NCI-H748 treated with DMSO at 0.1 percent for 48 hours (cell line): ENCODE measurements around the gene WT1.

Experiments used
- DNase-seq: peaks from one replicate; lab custom pipeline; 2025; lab: John Stamatoyannopoulos, UW

WT1 gene

DNA sequence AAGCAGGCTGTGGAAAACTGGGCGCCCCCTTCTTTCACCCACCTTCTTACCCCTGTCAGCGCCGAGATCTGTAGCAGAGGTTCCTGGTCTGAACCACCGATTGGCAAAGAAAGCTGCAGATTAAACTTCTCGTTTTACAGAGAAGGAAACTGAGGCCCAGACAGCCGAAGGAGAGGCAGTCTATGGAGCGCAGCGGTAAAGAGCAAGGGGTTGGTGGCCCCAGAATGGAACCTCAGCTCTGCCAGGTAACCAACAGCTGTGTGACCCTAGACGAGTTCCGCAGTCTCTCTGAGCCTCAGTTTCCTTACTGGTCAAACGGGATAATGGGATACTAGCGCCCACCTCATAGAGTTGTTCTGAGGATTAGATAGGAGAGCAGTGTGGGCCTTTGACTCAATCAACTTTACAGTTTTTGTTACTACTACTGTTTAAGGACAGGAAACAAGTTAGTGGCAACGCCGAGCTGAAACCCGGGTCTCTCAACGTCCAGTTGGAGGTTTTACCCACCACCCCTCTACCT lies 3.1 kb upstream of the WT1 start:
- DNase-seq = no peak

DNA sequence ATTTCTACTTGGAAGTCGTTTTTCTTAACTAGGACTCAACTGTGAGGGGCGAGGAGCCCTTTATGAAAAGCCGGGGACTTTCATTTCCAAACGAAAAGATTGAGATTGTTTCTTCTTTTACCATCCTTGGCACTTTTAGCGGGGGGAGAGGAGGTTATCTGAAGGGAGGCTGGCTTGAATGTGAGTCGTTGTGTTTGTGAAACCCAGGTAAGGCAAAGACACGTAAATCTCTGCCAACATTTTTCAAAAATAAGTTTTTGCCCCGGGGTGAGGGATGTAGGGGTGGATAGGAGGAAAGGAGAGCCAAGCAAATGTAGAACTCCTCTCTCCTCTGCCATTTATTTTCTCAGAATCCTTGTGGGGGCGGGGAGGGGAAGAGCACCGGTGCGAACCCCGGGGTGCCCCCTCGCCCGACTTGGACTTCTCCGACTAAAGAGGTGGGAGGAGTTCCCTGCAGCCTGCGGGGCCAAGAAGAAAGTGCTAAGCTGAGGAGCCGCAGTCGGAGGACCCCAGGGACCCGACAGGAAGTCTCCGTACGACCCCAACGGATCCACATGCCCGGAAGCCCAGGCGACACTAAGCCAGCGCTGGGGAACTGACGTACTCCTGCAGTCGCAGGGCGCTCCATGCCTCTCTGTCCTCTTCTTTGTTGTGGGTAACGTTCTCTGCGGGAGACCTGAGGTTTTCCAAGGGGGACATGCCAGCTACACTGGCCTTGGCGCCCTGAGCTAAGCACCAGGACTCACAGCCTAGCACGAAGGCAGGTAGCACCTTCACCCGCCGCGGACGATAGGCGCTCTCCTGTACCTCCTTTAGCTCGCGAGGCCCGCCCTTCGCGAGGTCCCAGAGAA lies 2.4 kb upstream of the WT1 start:
- no peak for DNase-seq

DNA sequence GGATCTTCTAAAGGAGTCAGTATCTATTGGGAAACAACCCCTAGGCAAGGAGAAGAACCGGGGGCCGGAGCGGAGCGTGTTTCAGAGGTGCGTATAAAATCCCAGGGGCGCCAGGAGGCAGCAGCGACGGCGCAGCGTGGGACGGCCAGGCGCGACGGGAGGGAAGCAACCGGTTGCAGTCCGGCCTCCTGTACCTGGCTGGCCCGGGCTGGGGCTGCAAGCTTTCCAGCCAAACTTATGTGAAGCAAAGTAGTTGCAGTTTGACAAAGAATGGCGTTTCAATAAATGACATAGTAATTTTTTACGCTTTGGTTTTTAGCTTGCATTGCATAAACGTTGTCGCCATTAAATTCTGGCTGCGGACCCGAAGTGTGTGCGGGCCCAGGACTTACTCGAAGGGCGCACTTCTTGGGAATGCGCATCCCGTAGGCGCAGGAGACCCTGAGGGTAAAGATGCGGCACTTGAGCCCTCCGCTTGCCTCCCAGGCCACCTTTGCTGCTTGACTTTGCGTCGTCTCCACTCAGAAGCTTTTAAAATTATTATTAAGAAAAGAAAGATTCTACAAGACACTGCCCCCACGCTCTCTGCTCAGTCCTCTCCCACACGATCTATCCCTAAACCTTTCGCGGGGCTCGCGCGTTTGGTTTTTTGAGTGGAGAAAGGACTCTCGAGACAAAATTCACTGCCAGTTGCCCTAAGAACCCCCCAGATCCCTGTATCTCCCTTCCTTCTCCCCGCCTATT lies 1.6 kb upstream of the WT1 start:
- DNase-seq = no peak

DNA sequence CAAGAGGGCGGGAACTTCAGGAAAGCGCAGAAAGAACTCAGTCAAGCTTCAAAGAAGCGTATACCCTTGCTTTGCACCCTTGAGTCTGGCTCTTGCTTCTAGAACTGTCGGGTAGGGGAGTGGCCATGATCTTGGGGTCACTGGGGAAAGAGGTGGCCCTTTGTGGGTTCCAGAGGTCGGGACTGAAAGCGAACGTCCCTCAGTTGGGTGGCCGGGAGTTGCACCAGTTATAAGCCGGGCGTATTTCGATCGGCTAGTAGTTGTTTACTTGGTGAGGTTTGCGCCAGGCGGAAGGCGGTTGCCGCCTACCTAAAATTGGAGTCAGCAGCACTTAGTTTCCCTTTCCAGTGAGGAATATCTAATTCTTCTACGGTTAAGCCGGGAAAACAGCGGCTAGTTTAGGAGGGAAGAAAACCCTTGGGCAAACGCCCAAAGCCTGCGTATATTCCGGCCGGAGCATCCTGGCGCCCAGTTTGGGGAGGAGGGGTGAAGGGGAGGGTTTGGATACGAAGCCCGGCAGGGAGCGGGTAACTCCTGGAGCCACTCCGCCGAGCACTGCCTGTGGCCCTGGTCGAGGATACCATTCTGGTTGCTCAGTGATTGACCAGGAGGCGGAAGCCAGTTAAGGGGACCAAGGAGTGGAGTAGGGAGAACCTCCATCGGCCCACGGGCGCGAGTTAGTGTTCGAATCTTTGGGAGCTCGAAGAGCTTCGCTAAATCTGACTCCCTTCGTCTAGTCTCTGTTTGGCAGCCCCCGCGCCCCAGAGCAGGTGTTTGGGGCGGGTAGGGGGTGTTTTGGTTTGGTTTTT lies 807 bp upstream of the WT1 start:
- no peak for DNase-seq

DNA sequence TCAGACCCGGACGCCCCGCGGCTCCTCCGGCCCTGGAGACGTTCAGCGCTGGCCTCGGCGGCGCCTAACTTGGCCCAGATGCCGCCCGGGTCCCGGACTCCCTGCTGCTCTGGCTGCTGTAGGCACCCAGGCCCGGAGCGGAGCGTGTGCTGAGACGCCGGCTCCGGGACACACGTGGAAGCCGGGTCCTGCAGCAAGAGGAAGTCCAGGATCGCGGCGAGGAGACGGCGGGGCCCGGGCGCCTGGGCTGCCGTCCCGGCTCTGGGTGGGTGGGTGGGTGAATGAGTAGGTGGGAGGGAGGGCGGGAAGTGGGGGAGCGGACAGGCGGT lies 223 bp downstream of the WT1 start:
- DNase-seq = no peak

DNA sequence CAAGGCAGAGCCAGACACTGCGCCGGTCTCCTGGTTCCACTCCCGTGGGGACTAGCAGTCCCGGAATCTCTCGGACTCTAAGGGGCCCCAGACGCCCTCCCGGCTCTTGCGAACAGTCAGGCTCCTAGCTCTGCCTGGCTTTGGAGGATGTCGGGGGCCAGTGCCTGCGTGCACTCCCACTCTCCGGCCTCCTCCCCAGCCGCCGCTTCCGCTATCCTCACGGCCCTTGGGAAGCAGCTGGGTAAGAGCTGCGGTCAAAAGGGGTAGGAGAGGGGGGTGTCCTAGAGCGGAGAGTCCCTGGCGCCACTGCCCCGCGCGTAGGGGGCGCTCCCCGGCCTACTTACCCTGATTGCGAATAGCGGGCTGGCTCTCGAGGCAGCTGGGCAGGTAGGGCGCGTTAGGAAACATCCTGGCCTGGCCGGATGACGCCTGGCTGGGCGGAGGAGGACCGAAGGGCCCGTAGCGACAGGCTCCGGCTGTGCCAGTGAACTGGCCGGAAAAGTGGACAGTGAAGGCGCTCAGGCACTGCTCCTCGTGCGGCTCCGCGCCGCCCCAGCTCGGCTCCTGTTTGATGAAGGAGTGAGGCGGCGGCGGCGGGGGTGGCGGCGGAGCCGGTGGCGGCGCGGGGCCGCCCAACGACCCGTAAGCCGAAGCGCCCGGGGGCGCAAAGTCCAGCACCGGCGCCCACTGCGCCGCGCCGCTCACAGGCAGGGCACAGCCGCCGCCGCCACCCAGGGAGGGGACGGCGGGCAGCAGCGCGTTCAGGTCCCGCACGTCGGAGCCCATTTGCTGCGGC lies 785 bp downstream of the WT1 start:
- DNase-seq = no peak

DNA sequence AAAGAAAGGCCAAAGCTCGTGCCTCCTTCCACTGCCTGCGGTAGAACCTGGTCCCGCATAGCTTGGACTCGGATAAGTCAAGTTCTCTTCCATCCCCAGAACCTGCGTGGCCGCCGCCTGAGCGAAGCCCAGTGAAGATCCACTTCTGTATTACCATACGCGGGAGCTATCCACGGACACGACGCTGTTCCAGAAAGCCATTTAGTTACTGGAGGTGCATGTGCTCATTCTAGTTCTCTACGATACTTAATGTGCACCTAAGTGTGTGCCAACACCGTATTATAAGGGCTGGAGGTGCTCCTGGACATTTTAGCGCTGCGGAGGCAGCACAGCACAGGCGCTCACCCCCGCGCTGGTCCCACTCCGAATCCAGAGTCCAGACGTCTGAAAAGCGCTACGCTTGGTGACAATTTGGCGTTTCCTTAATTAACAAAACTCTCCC lies 1.4 kb downstream of the WT1 start:
- DNase-seq = no peak

DNA sequence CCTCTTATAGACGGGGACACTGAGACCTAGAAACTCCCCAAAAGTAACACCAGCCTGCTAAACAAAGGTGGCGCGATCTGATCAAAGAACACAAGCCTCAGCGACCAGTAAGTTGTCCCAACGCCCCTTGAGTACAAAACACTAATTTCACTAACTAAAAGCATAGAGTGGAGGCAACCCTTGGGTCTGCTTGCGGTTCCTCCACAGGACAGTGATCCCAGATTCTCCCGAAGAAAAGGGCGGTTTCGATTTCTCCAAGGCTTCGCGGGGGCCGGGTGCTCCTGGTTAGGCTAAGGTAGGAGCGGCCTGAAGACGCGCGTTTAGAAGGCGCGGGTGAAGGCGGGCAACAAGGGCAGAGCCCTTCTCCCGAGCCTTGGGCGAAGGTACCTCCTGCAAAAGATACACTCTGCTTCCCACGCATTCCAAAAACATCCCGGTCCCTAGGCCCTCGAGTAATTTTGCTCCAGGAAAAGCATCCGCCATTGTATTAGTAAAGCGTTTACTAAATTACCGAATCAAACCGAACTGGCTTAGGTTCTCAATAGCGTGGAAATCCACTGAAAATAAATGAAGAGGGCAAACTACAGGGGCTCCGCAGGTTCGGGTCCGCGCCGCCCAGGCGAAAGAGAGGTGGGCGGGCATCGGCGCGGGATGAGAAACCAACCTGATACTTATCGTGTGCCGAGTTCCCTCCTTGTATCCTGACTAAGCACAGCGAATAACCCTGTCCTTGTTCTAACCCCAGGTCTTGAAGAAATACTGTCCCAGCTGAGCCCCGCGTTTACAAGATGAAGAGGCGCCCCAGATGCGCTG lies 2.0 kb downstream of the WT1 start:
- no peak for DNase-seq

DNA sequence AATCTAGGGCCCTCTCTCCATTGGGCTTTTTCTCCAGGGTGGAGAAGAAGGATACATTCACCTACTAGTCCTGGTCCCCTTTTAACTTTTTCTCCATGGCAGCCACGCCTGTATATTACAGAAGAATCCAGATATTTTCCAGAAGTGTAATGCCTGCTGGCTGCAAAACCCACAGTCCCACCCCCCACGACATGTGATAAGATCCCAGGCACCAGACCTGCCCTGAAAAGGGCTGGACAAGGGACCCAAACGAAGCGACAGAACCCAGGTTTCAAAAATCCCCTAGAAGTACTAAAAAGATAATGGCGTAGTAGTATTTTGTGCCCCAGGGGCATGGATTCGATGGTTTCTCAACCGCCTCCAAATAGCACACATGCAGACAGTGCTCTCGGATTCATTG lies 2.8 kb downstream of the WT1 start:
- DNase-seq = no peak

DNA sequence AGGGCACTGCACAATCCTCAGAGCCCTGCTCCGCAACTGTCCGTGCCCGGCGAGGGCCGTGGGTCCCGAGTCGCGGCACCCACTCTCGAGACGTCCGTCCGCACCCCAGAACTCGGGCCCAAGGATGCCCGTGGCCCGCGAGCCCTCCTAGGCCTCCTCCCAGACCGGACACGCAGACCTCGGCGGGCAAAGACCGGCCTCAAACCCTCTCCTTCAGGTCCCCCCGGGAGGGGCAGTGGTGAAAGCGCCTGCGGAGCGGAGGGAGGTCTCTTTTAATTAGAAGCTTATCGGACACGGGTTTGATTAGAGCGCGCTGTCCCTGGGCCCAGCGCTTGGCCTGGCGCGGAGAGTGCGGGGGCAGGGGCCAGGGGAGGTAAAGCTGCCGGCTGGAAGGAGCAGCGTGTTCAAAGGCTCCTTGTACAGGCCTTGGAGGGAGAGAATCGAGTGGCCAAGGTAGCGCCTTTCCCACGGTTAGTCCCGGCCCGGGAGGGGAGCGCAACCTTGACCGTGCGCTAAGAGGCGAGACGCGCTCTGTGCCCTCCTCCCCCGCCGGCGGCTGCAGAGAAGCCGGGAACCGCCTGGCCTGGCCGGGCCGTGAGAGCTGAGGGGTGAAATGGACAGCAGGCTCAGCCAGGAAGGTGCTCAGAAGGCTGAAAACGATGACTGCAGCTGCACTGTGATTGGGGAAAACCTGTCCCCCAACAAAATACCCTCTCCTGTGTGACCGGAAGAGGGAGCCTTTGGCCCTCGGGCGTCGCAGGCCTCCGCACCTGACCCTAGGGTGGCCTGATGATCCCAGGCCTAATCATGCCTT lies 4.6 kb downstream of the WT1 start:
- DNase-seq = no peak

DNA sequence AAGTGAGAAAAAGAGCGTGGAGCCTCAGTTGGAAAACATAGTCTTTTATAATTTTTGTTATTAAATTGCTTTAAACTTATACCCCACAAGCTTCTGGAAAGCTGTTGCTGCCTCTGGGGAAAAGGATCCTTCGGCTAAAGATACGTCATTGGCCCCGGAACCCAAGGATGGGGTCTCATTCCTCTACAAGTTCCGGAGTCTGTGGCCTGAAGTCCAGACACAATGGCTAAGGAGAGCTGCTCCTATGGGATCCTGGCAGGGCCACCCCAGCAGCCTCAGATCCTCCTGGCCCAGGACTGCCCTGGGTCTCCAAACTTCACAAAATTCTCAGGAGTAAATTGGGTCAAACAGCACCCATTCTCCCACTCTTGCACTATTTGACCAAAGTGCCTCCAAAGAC lies 5.9 kb downstream of the WT1 start:
- DNase-seq = no peak

DNA sequence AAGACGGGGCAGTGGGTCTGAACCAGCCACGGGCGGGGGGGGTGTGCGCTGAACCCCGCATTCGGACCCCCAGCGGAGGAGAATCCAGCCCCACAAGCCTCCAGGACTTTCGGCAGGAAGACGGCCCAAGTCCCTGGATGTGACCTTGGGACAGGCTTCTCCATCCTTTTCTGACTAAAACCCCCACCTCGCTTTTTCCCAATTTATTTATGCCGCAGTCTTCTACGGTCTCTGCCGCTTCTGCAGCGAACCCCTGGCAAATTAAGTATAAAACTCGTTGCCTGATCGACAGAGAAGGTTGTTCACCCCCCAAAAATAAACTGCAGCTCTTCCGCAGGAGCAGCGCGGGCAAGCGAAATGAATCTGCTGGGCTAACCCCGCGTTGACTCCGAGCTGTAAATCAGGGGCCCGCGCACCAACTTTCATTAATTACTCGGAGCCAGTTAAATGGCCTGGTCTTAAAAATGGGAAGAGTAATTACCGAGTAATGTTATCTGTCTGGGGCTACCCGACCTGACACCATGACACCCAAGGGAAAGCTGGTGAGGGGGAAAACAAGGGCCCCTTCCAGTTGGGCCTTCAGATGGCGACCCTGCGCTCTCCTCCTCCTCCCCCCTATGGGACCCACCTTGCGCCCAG lies 6.6 kb downstream of the WT1 start:
- DNase-seq = no peak

DNA sequence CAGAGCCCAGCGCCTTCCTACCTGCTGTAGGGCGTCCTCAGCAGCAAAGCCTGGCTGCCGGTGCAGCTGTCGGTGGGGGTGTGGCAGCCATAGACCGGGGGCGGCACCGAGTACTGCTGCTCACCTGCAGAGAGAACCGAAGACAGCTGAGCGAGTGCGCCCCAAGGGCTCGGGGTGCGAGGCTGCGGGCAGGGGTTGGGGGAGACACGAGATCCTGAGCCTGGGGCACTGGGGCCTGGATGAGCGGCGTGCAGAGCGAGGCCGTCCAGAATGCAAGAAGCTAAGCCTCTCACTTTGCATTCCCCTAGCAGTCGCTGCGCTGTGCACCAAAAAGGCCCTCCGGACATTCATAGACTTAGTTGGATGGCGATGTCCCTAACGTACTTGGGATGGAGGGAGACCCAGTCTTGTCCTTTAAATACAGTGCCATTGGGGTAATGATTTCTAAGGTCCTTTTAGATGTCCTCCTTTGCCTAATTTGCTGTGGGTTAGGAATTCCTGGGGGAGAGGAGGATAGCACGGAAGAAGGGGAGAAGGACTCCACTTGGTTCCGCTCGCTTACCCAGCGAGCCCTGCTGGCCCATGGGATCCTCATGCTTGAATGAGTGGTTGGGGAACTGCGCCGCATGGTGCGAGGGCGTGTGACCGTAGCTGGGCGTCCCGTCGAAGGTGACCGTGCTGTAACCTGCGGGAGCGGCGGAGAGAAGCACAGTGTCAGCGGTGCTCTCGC lies 7.2 kb downstream of the WT1 start:
- DNase-seq = no peak

DNA sequence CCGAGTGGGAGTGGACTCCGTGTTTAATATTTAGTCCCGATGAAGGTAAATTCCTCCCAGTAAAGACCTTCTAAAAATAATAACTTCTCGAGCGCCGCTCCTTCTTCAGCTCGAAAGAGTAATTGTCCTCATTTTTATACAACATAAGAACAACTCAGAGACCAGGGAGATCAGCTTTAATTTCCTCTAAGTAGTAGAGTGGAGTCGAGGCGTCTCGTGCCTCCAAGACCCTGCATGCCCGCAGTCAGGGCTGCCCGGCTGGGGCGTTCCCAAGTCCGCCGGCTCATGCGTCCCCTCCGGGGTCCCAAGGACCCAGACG lies 7.8 kb downstream of the WT1 start:
- no peak for DNase-seq

DNA sequence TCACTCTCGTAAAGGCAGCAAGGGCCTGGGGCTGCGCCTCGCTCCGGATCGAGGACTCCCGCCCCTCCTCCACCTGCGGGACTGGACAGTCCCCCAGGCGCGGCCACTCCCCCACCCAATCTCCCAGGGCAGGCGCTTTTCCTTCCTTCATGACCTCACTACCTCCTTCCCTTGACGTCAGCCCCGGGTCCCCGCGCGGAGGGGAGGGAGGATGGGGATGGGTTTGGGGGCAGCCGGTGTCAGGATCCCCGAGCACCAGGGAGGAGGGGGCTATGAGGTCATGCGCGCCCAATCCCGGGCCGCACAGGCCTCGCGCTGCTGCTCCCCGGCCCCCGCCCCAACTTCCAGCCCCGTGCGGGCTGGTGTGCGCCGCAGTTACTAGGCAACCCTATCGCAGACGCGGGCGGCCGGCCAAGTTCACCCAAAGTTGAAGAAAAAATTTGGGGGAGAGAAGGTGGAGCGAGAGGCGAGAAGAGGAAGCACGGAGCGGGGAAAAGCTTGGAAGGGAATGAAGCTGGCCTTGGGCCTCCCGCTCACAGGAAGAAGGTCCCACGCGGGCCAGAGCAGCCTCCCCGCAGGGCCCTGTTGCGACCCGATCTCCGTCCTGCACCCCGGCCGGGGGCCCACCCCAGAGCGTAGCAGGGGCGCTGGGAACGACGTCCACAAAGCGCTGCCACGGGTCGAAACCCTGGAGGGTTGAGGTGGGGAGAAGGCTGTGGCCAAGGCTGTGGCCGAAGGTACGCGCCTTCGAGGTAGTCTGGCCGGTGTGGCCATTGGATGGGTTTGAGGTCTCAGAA lies 8.3 kb downstream of the WT1 start:
- DNase-seq = no peak

DNA sequence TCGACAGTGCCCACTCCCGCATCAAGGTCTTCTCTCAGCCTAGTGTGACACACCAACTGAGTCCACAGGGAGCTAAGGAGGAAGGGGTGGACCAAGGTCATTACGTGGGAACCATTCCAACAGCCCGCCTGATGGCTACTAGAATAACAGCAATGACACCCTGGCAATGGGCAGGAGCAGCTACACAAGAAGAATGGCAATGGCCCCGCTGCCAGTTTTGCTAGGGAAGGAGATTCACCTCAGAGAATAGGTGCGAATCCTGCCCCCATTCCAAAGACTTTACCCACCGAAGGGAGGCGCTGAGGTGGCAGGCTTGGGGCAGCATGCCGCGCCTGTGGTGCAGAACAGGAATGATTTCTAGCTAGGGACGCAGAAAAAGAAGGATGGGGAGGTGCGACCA lies 9.1 kb downstream of the WT1 start:
- DNase-seq = no peak

DNA sequence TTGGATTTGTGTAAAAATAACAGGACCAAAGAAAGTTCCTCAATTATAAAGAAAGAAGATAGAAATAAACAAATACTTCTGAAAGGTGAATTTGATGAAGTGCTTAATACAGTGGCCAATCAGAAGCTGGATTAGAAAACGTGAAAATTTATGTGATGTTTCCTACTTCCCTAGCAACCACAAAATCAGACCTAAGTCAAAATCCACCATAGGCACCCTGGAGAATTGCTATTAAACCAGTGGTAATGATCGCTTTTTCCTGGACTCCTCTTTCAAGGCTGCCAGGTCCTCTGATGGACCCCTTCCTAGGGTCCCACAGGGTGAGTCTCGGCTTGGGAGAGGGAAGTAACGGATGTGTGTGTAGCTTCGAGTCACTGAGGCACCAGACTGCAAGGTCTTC lies 9.6 kb downstream of the WT1 start:
- DNase-seq = no peak

DNA sequence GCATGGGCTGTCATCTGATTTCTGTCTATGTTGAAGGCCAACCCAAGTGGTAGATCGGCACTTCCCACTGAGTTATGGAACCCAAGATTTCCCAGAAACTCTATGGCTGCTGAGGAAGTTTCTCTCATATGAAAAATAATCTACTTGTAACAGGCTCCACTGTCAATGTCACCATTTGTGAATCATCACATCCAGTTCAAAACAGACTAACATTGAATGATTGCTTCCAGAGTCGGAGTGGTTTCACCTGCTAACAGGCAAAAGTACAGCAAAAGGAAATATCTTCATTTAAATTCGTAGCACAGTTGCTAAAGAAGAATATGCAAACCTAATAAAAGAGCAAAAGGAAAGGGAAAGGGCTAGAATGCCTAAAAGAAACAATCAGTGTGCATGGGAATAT lies 12.8 kb downstream of the WT1 start:
- no peak for DNase-seq
